SW 1271 (cell line): ENCODE results near the gene LITAF.
"Not testable (repeated sequence)": the region's sequence is repeated elsewhere in the genome, so short reads cannot be mapped to it uniquely, and the experiment has no call there.

Experiments used
- DNase-seq, 2 experiments: peaks; one replicate each; lab custom pipeline; 2025; lab: John Stamatoyannopoulos, UW

LITAF gene

GRCh38 chr16:11620243-11621003, 33.7 kb upstream of the LITAF start:
- DNase-seq: no peak

GRCh38 chr16:11619327-11619851, 32.7 kb upstream of the LITAF start:
- no peak for DNase-seq

- no peak for DNase-seq
Measured at GRCh38 chr16:11618107-11618717, 31.5 kb upstream of the LITAF start.

- no peak for DNase-seq
Measured at GRCh38 chr16:11615748-11616447, 29.2 kb upstream of the LITAF start.

- DNase-seq: no peak
Measured at GRCh38 chr16:11614587-11615175, 28.0 kb upstream of the LITAF start.

- no peak for DNase-seq
Measured at GRCh38 chr16:11613381-11614303, 26.9 kb upstream of the LITAF start.

GRCh38 chr16:11612665-11613025, 25.9 kb upstream of the LITAF start:
- DNase-seq: no peak

- DNase-seq: no peak
Measured at GRCh38 chr16:11611871-11612664, 25.3 kb upstream of the LITAF start.

GRCh38 chr16:11610580-11610979, 23.9 kb upstream of the LITAF start:
- DNase-seq: no peak

- no peak for DNase-seq
Measured at GRCh38 chr16:11610121-11610505, 23.4 kb upstream of the LITAF start.

GRCh38 chr16:11609474-11610120, 22.9 kb upstream of the LITAF start:
- no peak for DNase-seq

GRCh38 chr16:11605891-11606290, 19.2 kb upstream of the LITAF start:
- DNase-seq: no peak

GRCh38 chr16:11605564-11605886, 18.8 kb upstream of the LITAF start:
- no peak for DNase-seq

- DNase-seq: no peak
Measured at GRCh38 chr16:11604783-11605563, 18.3 kb upstream of the LITAF start.

- not testable (repeated sequence) for DNase-seq
Measured at GRCh38 chr16:11604296-11604695, 17.6 kb upstream of the LITAF start.

- no peak for DNase-seq
Measured at GRCh38 chr16:11603331-11603750, 16.6 kb upstream of the LITAF start.

- no peak for DNase-seq
Measured at GRCh38 chr16:11602321-11602720, 15.6 kb upstream of the LITAF start.

GRCh38 chr16:11601911-11602310, 15.2 kb upstream of the LITAF start:
- no peak for DNase-seq

GRCh38 chr16:11601425-11601824, 14.7 kb upstream of the LITAF start:
- no peak for DNase-seq
